Epithelial cell of umbilical artery (primary cell): Measurements from ENCODE around the gene UCMA. TPM values are rescaled to one million over a fixed set of nuclear protein-coding genes. Genes with fewer than 3 reads are reported as not detected.

ENCODE experiments used
- total RNA-seq: library from RNA; depleted of rRNA; stranded (reverse); fragments of >200 nt; gene quantifications from 2 replicates; pipeline ENCODE4 v1.2.3, GENCODE V29; 2014

The UCMA gene, protein sequence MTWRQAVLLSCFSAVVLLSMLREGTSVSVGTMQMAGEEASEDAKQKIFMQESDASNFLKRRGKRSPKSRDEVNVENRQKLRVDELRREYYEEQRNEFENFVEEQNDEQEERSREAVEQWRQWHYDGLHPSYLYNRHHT
- not detected in 2 replicates for total RNA-seq

DNA sequence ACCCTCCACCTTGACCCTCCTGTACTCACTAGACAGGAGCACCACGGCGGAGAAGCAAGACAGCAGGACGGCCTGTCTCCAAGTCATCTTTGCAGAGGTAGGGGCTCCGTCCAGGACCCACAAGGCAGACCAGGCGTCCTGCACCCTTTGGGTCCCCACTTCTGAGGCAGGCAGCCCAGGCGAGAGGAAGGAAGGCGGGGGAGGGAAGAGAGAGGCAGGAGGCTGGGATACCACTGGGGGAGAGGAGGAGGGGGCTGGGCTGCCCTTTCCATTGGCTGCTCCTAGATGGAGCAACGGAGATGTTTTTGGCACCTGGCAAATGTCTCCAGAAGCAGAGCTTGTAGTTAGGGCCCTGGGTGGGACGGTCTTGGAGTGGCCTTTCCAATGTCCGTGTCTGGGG lies at the start of gene UCMA:
Gene UCMA, minus strand, starts transcription at position 203 of the 400 bp plus-strand sequence. Its CDS starts 116 bp downstream, at position 87.

Other genes with a start within 250 kb of the UCMA start
- gene CCDC3, start 232.7 kb downstream of the UCMA start, total RNA-seq: 0.61 and 1.3 TPM in 2 replicates
- gene OPTN, start 134.2 kb downstream of the UCMA start, total RNA-seq: 39.3 and 74.3 TPM in 2 replicates
- 13.3 and 16.0 TPM in 2 replicates for gene MCM10, start 72.8 kb downstream of the UCMA start, total RNA-seq
- gene PHYH, start 65.7 kb upstream of the UCMA start, total RNA-seq: 7.5 and 7.9 TPM in 2 replicates
- 34.8 and 40.4 TPM in 2 replicates for gene SEPHS1, start 113.9 kb upstream of the UCMA start, total RNA-seq